CD8-positive, alpha-beta memory T cell (primary cell): Measurements from ENCODE around the gene SIMC1. TPM values are rescaled to one million over a fixed set of nuclear protein-coding genes. Genes with fewer than 3 reads are reported as not detected.

ENCODE experiments used
- CTCF ChIA-PET: fragments of 350-600 bp; sonication (Branson Sonifier 250); formaldehyde crosslinking; loops from one replicate; lab custom pipeline; 2021; ENCODE audit warnings: antibody characterized with exemption; lab: Charles Lee
- POLR2A ChIA-PET: fragments of 350-600 bp; sonication (Branson Sonifier 250); formaldehyde crosslinking; loops from one replicate; lab custom pipeline; 2021; ENCODE audit warnings: antibody characterized with exemption; lab: Charles Lee
- DNase-seq, 5 donors: peaks; one replicate each; pipeline versions ENCODE4 v3.0.0 to v3.0.0-alpha.2; 2020 to 2022; ENCODE audit warnings: mixed read lengths in 1 of 5
- H3K27ac ChIP-seq: one replicate; pipeline ENCODE4 v1.7.0; 2013; ENCODE audit warnings: low read depth, mild to moderate bottlenecking, low read length, moderate library complexity
- H3K27me3 ChIP-seq: 2 replicates; pipeline ENCODE4 v1.7.0; 2013; ENCODE audit warnings: low read length, mild to moderate bottlenecking; ENCODE audit not compliant: insufficient read depth, poor library complexity, severe bottlenecking
- H3K36me3 ChIP-seq: 2 replicates; pipeline ENCODE4 v1.7.0; 2013; ENCODE audit warnings: mild to moderate bottlenecking, low read length, moderate library complexity; ENCODE audit not compliant: insufficient read depth
- H3K4me1 ChIP-seq: 2 replicates; pipeline ENCODE4 v1.7.0; 2013; ENCODE audit warnings: mild to moderate bottlenecking, low read length, moderate library complexity; ENCODE audit not compliant: insufficient read depth
- H3K4me3 ChIP-seq: 2 replicates; pipeline ENCODE4 v1.7.0; 2013; ENCODE audit warnings: mild to moderate bottlenecking, low read length
- H3K9me3 ChIP-seq: 2 replicates; pipeline ENCODE4 v1.7.0; 2013; ENCODE audit warnings: mild to moderate bottlenecking, low read length
- H3K27ac Mint-ChIP-seq, 8 donors: one replicate each; pipeline ENCODE4 v1.8.0; 2020 to 2021; ENCODE audit warnings: mixed read lengths in 8 of 8, mild to moderate bottlenecking in 6 of 8, inconsistent platforms in 3 of 8, moderate library complexity in 3 of 8
- H3K27me3 Mint-ChIP-seq, 2 donors: one replicate each; pipeline ENCODE4 v1.8.0; 2020 to 2021; ENCODE audit warnings: mixed read lengths in 2 of 2, mild to moderate bottlenecking in 1 of 2, moderate library complexity in 1 of 2
- H3K36me3 Mint-ChIP-seq, 3 donors: one replicate each; pipeline ENCODE4 v1.8.0; 2020 to 2021; ENCODE audit warnings: mixed read lengths in 3 of 3, inconsistent platforms in 1 of 3, mild to moderate bottlenecking in 1 of 3
- H3K4me1 Mint-ChIP-seq, 3 donors: one replicate each; pipeline ENCODE4 v1.8.0; 2020 to 2021; ENCODE audit warnings: mixed read lengths in 3 of 3, inconsistent platforms in 1 of 3, mild to moderate bottlenecking in 1 of 3
- H3K4me3 Mint-ChIP-seq, 7 donors: one replicate each; pipeline ENCODE4 v1.8.0; 2020 to 2021; ENCODE audit warnings: mixed read lengths in 7 of 7, mild to moderate bottlenecking in 6 of 7, moderate library complexity in 4 of 7, inconsistent platforms in 2 of 7
- H3K9me3 Mint-ChIP-seq, 5 donors: one replicate each; pipeline ENCODE4 v1.8.0; 2020 to 2022; ENCODE audit warnings: mixed read lengths in 5 of 5, mild to moderate bottlenecking in 3 of 5, moderate library complexity in 2 of 5, inconsistent platforms in 1 of 5
- polyA plus RNA-seq: library from polyadenylated mRNA; unstranded; fragments of 300-500 nt; fragmentation: Illumina TruSeq; gene quantifications from one replicate; pipeline ENCODE4 v1.2.3, GENCODE V29; 2021
- total RNA-seq, 2 experiments: library from RNA; stranded (reverse); gene quantifications; one replicate each; pipeline ENCODE4 v1.2.3, GENCODE V29; 2021

SIMC1 gene
- total and polyA plus RNA-seq, 3 experiments from 2014 or later = 12.0 to 21.1 (median 20.5) TPM

DNA sequence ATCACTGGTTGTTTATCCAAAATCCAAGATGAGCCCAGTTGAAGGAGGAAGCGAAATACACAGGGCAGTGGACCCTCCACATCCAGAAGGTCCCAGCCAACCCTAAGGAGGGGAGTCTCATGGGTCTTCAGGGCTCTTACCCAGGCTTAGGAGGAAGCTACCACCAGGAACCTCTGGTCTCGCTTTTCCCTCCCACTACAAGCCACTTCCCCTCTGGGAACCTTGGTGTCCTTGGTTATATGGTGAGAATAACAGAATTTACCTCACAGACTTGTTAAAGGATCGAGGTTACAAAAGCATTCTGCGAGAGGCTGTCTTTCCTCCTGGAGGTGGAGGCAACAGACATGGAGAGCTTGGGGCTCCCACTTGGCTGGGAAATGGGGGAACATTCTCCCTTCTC lies 153.8 kb downstream of the SIMC1 start:
- peak overlapping the region in 2 of 8 donors; percentile 27 to 78 for H3K27ac Mint-ChIP-seq

GRCh38 chr5:176392526-176392925 lies 154.3 kb downstream of the SIMC1 start:
- H3K36me3 ChIP-seq = no peaks in the 10 kb centered on the region
- no peak overlapping the region for H3K27ac ChIP-seq
- ChIA-PET POLR2A (no interaction called here), CTCF (interaction anchor here (1.6 kb wide), 1 partner anchor 31 kb away, joined by 5 read pairs; the partner anchor contains the start of gene KIAA1191)
- peaks cover 10% of the 10 kb centered on the region for H3K4me1 ChIP-seq
- no peak overlapping the region for H3K4me3 ChIP-seq
- Mint-ChIP-seq H3K4me1 (peaks cover 15 to 19% (median 16%) of the 10 kb centered on the region in 3 donors), H3K9me3 (no peaks in the 10 kb centered on the region), H3K4me3 (no peak overlapping the region), H3K27ac (peak overlapping the region in 1 of 8 donors; percentile 66), H3K27me3 (no peaks in the 10 kb centered on the region), H3K36me3 (peaks cover 0 to 74% (median 4%) of the 10 kb centered on the region in 3 donors)
- H3K9me3 ChIP-seq = no peaks in the 10 kb centered on the region
- H3K27me3 ChIP-seq = no peaks in the 10 kb centered on the region
- DNase-seq = no peak

More for the DNA sequence above, 153.8 kb downstream of the SIMC1 start:
- CTCF ChIA-PET = interaction anchor here (1.6 kb wide), 1 partner anchor 30 kb away, joined by 5 read pairs; the partner anchor contains the start of gene KIAA1191
- Mint-ChIP-seq H3K4me1 (peaks cover 20 to 24% (median 20%) of the 10 kb centered on the region in 3 donors), H3K4me3 (peak overlapping the region in 1 of 7 donors; percentile 35), H3K9me3 (no peaks in the 10 kb centered on the region), H3K36me3 (peaks cover 0 to 74% (median 6%) of the 10 kb centered on the region in 3 donors), H3K27me3 (no peaks in the 10 kb centered on the region)
- Histone ChIP-seq H3K4me3 (no peak overlapping the region), H3K36me3 (no peaks in the 10 kb centered on the region), H3K4me1 (peaks cover 15% of the 10 kb centered on the region), H3K9me3 (no peaks in the 10 kb centered on the region), H3K27ac (no peak overlapping the region), H3K27me3 (no peaks in the 10 kb centered on the region)
- no peak for DNase-seq
- POLR2A ChIA-PET = no interaction called here

DNA sequence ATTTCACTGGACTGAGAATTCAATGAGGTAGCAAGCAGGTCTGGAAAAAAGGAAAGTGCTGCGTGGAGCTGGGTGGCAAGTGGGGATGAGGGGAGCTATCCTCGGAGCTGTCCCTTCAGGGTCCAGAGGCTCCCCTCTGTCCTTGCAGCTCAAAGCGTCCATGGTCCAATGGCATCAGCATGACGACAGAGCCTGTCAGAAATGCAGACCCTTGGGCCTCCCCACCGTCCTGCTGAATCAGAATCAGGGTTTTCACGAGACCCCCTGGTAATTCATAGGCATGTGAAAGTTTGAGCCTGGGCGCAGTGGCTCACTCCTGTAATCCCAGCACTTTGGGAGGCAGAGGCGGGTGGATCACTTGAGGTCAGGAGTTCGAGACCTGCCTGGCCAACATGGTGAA lies 155.9 kb downstream of the SIMC1 start:
- H3K9me3 ChIP-seq = no peaks in the 10 kb centered on the region
- peaks cover 6 to 7% (median 6%) of the 10 kb centered on the region in 3 donors for H3K4me1 Mint-ChIP-seq
- no peak overlapping the region for H3K4me3 Mint-ChIP-seq
- no peak overlapping the region for H3K4me3 ChIP-seq
- CTCF ChIA-PET = interaction anchor here (1.0 kb wide), 1 partner anchor 33 kb away, joined by 3 read pairs; the partner anchor contains the start of gene KIAA1191
- H3K36me3 Mint-ChIP-seq = peaks cover 0 to 70% (median 8%) of the 10 kb centered on the region in 3 donors
- no peaks in the 10 kb centered on the region for H3K27me3 Mint-ChIP-seq
- peak in 1 of 5 donors; percentile 23 for DNase-seq
- H3K27me3 ChIP-seq = no peaks in the 10 kb centered on the region
- peaks cover 5% of the 10 kb centered on the region for H3K4me1 ChIP-seq
- no peak overlapping the region for H3K27ac Mint-ChIP-seq
- H3K36me3 ChIP-seq = no peaks in the 10 kb centered on the region
- POLR2A ChIA-PET = no interaction called here
- no peak overlapping the region for H3K27ac ChIP-seq
- H3K9me3 Mint-ChIP-seq = no peaks in the 10 kb centered on the region

GRCh38 chr5:176394881-176395675 lies 156.9 kb downstream of the SIMC1 start:
- H3K4me3 Mint-ChIP-seq = no peak overlapping the region
- H3K27me3 ChIP-seq = no peaks in the 10 kb centered on the region
- H3K36me3 Mint-ChIP-seq = peaks cover 0 to 67% (median 10%) of the 10 kb centered on the region in 3 donors
- H3K27ac ChIP-seq = no peak overlapping the region
- H3K36me3 ChIP-seq = no peaks in the 10 kb centered on the region
- no peak overlapping the region for H3K27ac Mint-ChIP-seq
- no peaks in the 10 kb centered on the region for H3K9me3 ChIP-seq
- peak in 1 of 5 donors; percentile 28 for DNase-seq
- CTCF ChIA-PET = interaction anchor here (0.5 kb wide), 1 partner anchor 14 kb away, joined by 3 read pairs; no protein-coding TSS in a partner anchor
- no peaks in the 10 kb centered on the region for H3K9me3 Mint-ChIP-seq
- no peaks in the 10 kb centered on the region for H3K4me1 ChIP-seq
- POLR2A ChIA-PET = no interaction called here
- H3K4me1 Mint-ChIP-seq = no peaks in the 10 kb centered on the region
- H3K4me3 ChIP-seq = no peak overlapping the region
- no peaks in the 10 kb centered on the region for H3K27me3 Mint-ChIP-seq

Other genes starting within 250 kb of the SIMC1 start
- 10 to 100 TPM; 35.6 to 37.0 TPM for gene KIAA1191, start 123.3 kb downstream of the SIMC1 start, total RNA-seq
- 63.6 TPM for gene KIAA1191, start 123.3 kb downstream of the SIMC1 start, polyA plus RNA-seq
- gene ARL10, start 127.1 kb downstream of the SIMC1 start, total RNA-seq = 10 to 100 TPM; 12.9 to 14.0 TPM
- gene ARL10, start 127.1 kb downstream of the SIMC1 start, polyA plus RNA-seq = 2.1 TPM
- gene NOP16, start 150.2 kb downstream of the SIMC1 start, total RNA-seq = 100 to 1,000 TPM; 157 to 160 TPM
- gene NOP16, start 150.2 kb downstream of the SIMC1 start, polyA plus RNA-seq = 33.5 TPM
- gene HIGD2A, start 150.3 kb downstream of the SIMC1 start, total RNA-seq = 100 to 1,000 TPM in 1 of 2 experiments, 10 to 100 TPM in 1; 98.3 to 101 TPM
- 221 TPM for gene HIGD2A, start 150.3 kb downstream of the SIMC1 start, polyA plus RNA-seq
- gene CLTB, start 178.1 kb downstream of the SIMC1 start, total RNA-seq = 10 to 100 TPM; 62.0 to 66.4 TPM
- gene CLTB, start 178.1 kb downstream of the SIMC1 start, polyA plus RNA-seq = 96.3 TPM
- 10 to 100 TPM; 45.1 to 45.2 TPM for gene FAF2, start 210.0 kb downstream of the SIMC1 start, total RNA-seq
- gene FAF2, start 210.0 kb downstream of the SIMC1 start, polyA plus RNA-seq = 13.5 TPM